PC-9 (cell line): Measurements from ENCODE around the gene GIPC3. TPM values are rescaled to one million over a fixed set of nuclear protein-coding genes. Genes with fewer than 3 reads are reported as not detected.

Experiments
- BruUV-seq: library from RNA; stranded (reverse); fragments of 400-500 nt; replicated peaks from 2 replicates; lab custom pipeline; 2021; lab: Mats Ljungman, UMichigan
- CTCF ChIA-PET: fragments of 300-600 bp; sonication (Branson Sonifier 250); formaldehyde crosslinking; loops from one replicate; lab custom pipeline; 2022; ENCODE audit warnings: antibody characterized with exemption; lab: Charles Lee
- POLR2A ChIA-PET: fragments of 300-600 bp; sonication (Branson Sonifier 250); formaldehyde crosslinking; loops from one replicate; lab custom pipeline; 2022; ENCODE audit warnings: antibody characterized with exemption; ENCODE audit not compliant: unreplicated experiment; lab: Charles Lee
- DNase-seq, 2 experiments: peaks; one replicate each; pipeline versions ENCODE4 v3.0.0 to v3.0.0-alpha.2; 2015 to 2022; ENCODE audit warnings: mixed read lengths in 1 of 2
- H2AFZ ChIP-seq: fragments of 200-600 bp; sonication (generic); 2 replicates; pipeline ENCODE4 v1.8.1; 2017; ENCODE audit warnings: antibody characterized with exemption
- H3F3A ChIP-seq: fragments of 200-600 bp; sonication (generic); 2 replicates; pipeline ENCODE4 v1.8.1; 2017; ENCODE audit warnings: antibody characterized with exemption, mild to moderate bottlenecking, low read depth; ENCODE audit not compliant: insufficient read depth
- H3K27ac ChIP-seq: fragments of 200-600 bp; sonication (generic); 2 replicates; pipeline ENCODE4 v1.6.1; 2016; ENCODE audit warnings: mixed run types
- H3K27me3 ChIP-seq: fragments of 200-600 bp; sonication (generic); 2 replicates; pipeline ENCODE4 v1.6.1; 2016; ENCODE audit warnings: low read depth, mixed run types; ENCODE audit not compliant: insufficient read depth
- H3K36me3 ChIP-seq: fragments of 200-600 bp; sonication (generic); 2 replicates; pipeline ENCODE4 v1.6.1; 2016; ENCODE audit warnings: low read depth, mixed run types
- H3K4me1 ChIP-seq: fragments of 200-600 bp; sonication (generic); replicated peaks from 2 replicates; pipeline ENCODE4 v1.6.1; 2016; ENCODE audit warnings: mixed run types; ENCODE audit not compliant: insufficient read depth
- H3K4me2 ChIP-seq: fragments of 200-600 bp; sonication (generic); 2 replicates; pipeline ENCODE4 v1.6.1; 2017; ENCODE audit warnings: mixed run types
- H3K4me3 ChIP-seq: fragments of 200-600 bp; sonication (generic); 2 replicates; pipeline ENCODE4 v1.6.1; 2016; ENCODE audit warnings: mixed run types
- H3K79me2 ChIP-seq: fragments of 200-600 bp; sonication (generic); 2 replicates; pipeline ENCODE4 v1.6.1; 2017; ENCODE audit warnings: low read depth, mixed run types
- H3K9me2 ChIP-seq: fragments of 200-600 bp; sonication (generic); 2 replicates; pipeline ENCODE4 v1.8.1; 2017; ENCODE audit warnings: mild to moderate bottlenecking; ENCODE audit not compliant: insufficient read depth
- H3K9me3 ChIP-seq: fragments of 200-600 bp; sonication (generic); 2 replicates; pipeline ENCODE4 v1.8.1; 2016; ENCODE audit warnings: low read depth; ENCODE audit not compliant: insufficient read depth
- H4K20me1 ChIP-seq: fragments of 200-600 bp; sonication (generic); 2 replicates; pipeline ENCODE4 v1.8.1; 2017; ENCODE audit not compliant: insufficient read depth
- EZH2 ChIP-seq: fragments of 200-600 bp; sonication (generic); IDR thresholded peaks from 2 replicates; pipeline ENCODE4 v1.8.0; 2017; ENCODE audit warnings: antibody characterized with exemption, low read depth
- intact Hi-C: fragments of 100-400 bp; cut with micrococcal nuclease; formaldehyde crosslinking; loops from one replicate; pipeline ENCODE4 v1.10.0; 2022; ENCODE audit not compliant: unreplicated experiment
- total RNA-seq: library from RNA; stranded (reverse); gene quantifications from 2 replicates; pipeline ENCODE4 v1.2.3, GENCODE V29; 2021
- TF ChIP-seq, protein P1 (sequence below): fragments of 200-600 bp; sonication (generic); conservative IDR thresholded peaks from 2 replicates; pipeline ENCODE4 v1.6.1; 2017; ENCODE audit warnings: mixed run types, antibody characterized with exemption, mild to moderate bottlenecking, moderate library complexity

Gene GIPC3
- total RNA-seq, 1 experiment from 2014 or later, result not detected

DNA sequence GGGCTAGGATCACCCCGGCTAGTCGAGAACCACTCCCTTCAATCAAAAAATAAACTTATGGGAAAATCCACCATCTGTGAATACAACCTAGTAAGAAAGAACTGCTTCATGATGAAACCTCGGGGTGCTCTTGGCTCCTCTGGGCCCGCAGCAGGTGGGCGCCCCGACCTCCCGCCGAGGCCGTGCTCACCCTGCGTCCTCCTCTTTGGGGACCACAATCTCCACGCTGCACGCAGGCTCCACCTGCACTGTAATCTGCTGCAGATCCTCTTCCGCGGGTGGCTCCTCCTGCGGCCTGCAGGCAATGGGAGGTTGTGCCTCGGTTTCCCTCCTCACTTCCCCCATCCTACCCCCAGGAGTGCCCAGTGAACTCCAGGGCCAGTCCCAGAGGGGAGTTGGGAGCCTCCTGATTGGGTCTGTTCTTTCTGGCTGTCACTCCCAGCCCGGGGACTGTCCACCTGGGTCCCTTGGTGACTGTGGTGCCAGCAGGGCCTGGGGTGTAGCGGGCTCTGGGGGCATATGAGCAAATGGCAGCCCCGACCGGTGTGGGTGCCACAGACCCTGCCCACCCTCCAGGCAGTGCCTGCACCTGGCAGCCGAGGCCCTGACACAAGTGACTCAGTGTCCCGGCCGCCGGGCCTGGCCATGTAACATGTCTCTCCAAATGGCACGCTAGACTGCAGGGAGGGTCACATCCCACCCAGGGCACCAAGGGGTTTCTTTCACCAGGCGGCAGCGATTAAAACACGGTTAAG, 56.4 kb downstream of the GIPC3 start:
- no peaks in the 10 kb centered on the region for H3F3A ChIP-seq
- CTCF ChIA-PET, result no interaction called here
- no peaks in the 10 kb centered on the region for H3K4me1 ChIP-seq
- H3K4me2 ChIP-seq, result no peak overlapping the region
- TF ChIP-seq, protein P1, sequence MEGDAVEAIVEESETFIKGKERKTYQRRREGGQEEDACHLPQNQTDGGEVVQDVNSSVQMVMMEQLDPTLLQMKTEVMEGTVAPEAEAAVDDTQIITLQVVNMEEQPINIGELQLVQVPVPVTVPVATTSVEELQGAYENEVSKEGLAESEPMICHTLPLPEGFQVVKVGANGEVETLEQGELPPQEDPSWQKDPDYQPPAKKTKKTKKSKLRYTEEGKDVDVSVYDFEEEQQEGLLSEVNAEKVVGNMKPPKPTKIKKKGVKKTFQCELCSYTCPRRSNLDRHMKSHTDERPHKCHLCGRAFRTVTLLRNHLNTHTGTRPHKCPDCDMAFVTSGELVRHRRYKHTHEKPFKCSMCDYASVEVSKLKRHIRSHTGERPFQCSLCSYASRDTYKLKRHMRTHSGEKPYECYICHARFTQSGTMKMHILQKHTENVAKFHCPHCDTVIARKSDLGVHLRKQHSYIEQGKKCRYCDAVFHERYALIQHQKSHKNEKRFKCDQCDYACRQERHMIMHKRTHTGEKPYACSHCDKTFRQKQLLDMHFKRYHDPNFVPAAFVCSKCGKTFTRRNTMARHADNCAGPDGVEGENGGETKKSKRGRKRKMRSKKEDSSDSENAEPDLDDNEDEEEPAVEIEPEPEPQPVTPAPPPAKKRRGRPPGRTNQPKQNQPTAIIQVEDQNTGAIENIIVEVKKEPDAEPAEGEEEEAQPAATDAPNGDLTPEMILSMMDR, result no peak
- no peak for TF ChIP-seq EZH2
- no peak overlapping the region for H3K4me3 ChIP-seq
- H3K9me3 ChIP-seq, result no peaks in the 10 kb centered on the region
- no TSS peak for BruUV-seq
- H3K9me2 ChIP-seq, result no peaks in the 10 kb centered on the region
- no peak for DNase-seq
- no peaks in the 10 kb centered on the region for H3K36me3 ChIP-seq
- POLR2A ChIA-PET, result no interaction called here
- H3K27ac ChIP-seq, result no peak overlapping the region
- H2AFZ ChIP-seq, result no peak overlapping the region
- H3K79me2 ChIP-seq, result no peaks in the 10 kb centered on the region
- no peaks in the 10 kb centered on the region for H4K20me1 ChIP-seq
- intact Hi-C loops, result no loop called here
- no peaks in the 10 kb centered on the region for H3K27me3 ChIP-seq

DNA sequence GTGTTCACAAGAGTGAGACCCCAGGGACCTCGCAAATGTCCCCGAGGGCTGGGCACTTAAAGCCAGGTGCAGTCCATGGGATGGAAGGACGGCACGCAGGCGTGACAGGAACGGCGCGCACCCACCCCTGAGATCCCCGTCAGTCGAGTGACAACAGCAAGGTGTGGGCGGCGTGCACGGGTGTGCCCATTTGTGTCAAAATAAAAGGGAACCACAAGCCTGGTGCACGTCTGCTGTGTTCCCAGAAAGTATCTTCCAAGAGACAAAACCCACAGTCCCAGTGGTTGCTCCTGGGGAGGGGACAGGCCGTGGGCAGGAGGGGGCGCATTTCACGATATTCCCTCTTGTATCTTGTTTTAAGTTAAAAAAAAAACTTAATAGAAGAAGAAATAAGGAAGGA, 57.0 kb downstream of the GIPC3 start:
- no peak overlapping the region for H3K4me3 ChIP-seq
- H3F3A ChIP-seq, result no peaks in the 10 kb centered on the region
- no peaks in the 10 kb centered on the region for H3K27me3 ChIP-seq
- intact Hi-C loops, result no loop called here
- no peaks in the 10 kb centered on the region for H3K9me3 ChIP-seq
- H3K27ac ChIP-seq, result no peak overlapping the region
- no peaks in the 10 kb centered on the region for H3K79me2 ChIP-seq
- BruUV-seq, result no TSS peak
- no peaks in the 10 kb centered on the region for H3K36me3 ChIP-seq
- CTCF ChIA-PET, result no interaction called here
- no peak for DNase-seq
- H2AFZ ChIP-seq, result no peak overlapping the region
- TF ChIP-seq, protein P1, result no peak
- TF ChIP-seq EZH2, result no peak
- POLR2A ChIA-PET, result no interaction called here
- no peaks in the 10 kb centered on the region for H3K4me1 ChIP-seq
- no peaks in the 10 kb centered on the region for H4K20me1 ChIP-seq
- H3K9me2 ChIP-seq, result no peaks in the 10 kb centered on the region
- H3K4me2 ChIP-seq, result no peak overlapping the region

Other genes starting within 250 kb of the GIPC3 start
- gene NFIC, start 218.9 kb upstream of the GIPC3 start, total RNA-seq, result 71.1 and 75.6 TPM in 2 replicates
- not detected in 2 replicates for gene SMIM24, start 105.0 kb upstream of the GIPC3 start, total RNA-seq
- not detected in 2 replicates for gene SMIM44, start 102.0 kb upstream of the GIPC3 start, total RNA-seq
- 7.7 and 11.7 TPM in 2 replicates for gene DOHH, start 84.8 kb upstream of the GIPC3 start, total RNA-seq
- 57.0 and 60.4 TPM in 2 replicates for gene FZR1, start 79.2 kb upstream of the GIPC3 start, total RNA-seq
- 4.7 and 4.9 TPM in 2 replicates for gene TEKTIP1, start 46.3 kb upstream of the GIPC3 start, total RNA-seq
- gene MFSD12, start 27.9 kb upstream of the GIPC3 start, total RNA-seq, result 62.0 and 70.0 TPM in 2 replicates
- gene HMG20B, start 12.5 kb upstream of the GIPC3 start, total RNA-seq, result 115 and 136 TPM in 2 replicates
- 0.38 TPM in 1 of 2 replicates, not detected in the other for gene TBXA2R, start 21.4 kb downstream of the GIPC3 start, total RNA-seq
- gene CACTIN, start 41.3 kb downstream of the GIPC3 start, total RNA-seq, result 17.2 and 18.6 TPM in 2 replicates
- gene PIP5K1C, start 115.0 kb downstream of the GIPC3 start, total RNA-seq, result 19.1 and 20.0 TPM in 2 replicates
- gene TJP3, start 122.9 kb downstream of the GIPC3 start, total RNA-seq, result 56.8 and 71.5 TPM in 2 replicates
- gene APBA3, start 176.2 kb downstream of the GIPC3 start, total RNA-seq, result 16.0 and 22.1 TPM in 2 replicates
- gene MRPL54, start 177.2 kb downstream of the GIPC3 start, total RNA-seq, result 31.6 and 42.0 TPM in 2 replicates
- not detected in 2 replicates for gene RAX2, start 186.8 kb downstream of the GIPC3 start, total RNA-seq
- gene MATK, start 200.9 kb downstream of the GIPC3 start, total RNA-seq, result not detected in 2 replicates